Measurements from ENCODE around the gene PSME4.
"Not testable (repeated sequence)": the region's sequence is repeated elsewhere in the genome, so short reads cannot be mapped to it uniquely, and the experiment has no call there.

Gene PSME4

DNA sequence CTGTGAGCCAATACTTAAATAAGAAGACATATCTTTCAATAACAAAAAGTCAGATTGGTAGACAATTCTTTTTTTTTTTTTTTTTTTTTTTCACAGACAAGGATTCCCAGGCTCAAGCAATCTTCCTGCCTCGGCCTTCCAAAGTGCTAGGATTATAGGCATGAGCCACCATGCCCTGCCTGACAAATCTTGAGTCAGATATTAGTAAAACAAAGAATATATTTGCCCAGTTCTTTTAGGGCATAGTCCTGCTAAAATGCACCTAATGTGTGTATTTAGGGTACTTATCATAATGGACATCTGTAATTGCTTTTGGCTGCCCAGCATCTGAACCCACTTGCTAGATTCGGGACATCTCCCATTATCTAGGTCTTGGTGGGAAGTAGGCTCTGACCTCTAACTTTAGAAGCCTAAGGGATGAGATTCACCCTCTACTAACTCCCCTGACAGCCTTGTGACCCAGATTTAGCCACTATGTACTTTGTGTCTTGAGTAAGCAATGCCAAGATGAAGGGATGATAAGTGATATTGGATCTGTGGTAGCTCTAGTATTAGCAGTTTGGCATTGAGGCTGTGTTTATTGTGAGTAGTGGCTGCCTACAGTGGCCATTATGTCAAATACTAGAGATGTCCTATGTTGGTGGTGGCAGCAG lies 18.5 kb upstream of the PSME4 start:
- TF ChIP-seq JUND (IDR thresholded peaks at IDR 0.05; ENCODE audit: low read depth), result no peak
- in situ Hi-C loops (cut with HindIII; ENCODE audit: low pct_unique_long_range_greater_than_20kb, low sequenced_read_pairs), result no loop called here
- DNase-seq (ENCODE audit: low read depth in 1 of 2, low spot score in 1 of 2), result peak in 1 of 2 experiments; percentile 50

GRCh38 chr2:53987336-53987921 lies 16.6 kb upstream of the PSME4 start:
- peak in 1 of 2 experiments; percentile 68 for DNase-seq (ENCODE audit: low read depth in 1 of 2, low spot score in 1 of 2)
- in situ Hi-C loops (cut with HindIII; ENCODE audit: low pct_unique_long_range_greater_than_20kb, low sequenced_read_pairs), result no loop called here
- TF ChIP-seq JUND (IDR thresholded peaks at IDR 0.05; ENCODE audit: low read depth), result no peak

GRCh38 chr2:53985646-53986045 lies 14.9 kb upstream of the PSME4 start:
- TF ChIP-seq JUND (IDR thresholded peaks at IDR 0.05; ENCODE audit: low read depth), result no peak
- no peak for DNase-seq (ENCODE audit: low read depth in 1 of 2, low spot score in 1 of 2)
- in situ Hi-C loops (cut with HindIII; ENCODE audit: low pct_unique_long_range_greater_than_20kb, low sequenced_read_pairs), result no loop called here

- DNase-seq (ENCODE audit: low read depth in 1 of 2, low spot score in 1 of 2), result peak in 1 of 2 experiments; percentile 28
- in situ Hi-C loops (cut with HindIII; ENCODE audit: low pct_unique_long_range_greater_than_20kb, low sequenced_read_pairs), result no loop called here
- TF ChIP-seq JUND (IDR thresholded peaks at IDR 0.05; ENCODE audit: low read depth), result no peak
These were observed 647 bp downstream of the PSME4 start for GRCh38 chr2:53969968-53970723.

DNA sequence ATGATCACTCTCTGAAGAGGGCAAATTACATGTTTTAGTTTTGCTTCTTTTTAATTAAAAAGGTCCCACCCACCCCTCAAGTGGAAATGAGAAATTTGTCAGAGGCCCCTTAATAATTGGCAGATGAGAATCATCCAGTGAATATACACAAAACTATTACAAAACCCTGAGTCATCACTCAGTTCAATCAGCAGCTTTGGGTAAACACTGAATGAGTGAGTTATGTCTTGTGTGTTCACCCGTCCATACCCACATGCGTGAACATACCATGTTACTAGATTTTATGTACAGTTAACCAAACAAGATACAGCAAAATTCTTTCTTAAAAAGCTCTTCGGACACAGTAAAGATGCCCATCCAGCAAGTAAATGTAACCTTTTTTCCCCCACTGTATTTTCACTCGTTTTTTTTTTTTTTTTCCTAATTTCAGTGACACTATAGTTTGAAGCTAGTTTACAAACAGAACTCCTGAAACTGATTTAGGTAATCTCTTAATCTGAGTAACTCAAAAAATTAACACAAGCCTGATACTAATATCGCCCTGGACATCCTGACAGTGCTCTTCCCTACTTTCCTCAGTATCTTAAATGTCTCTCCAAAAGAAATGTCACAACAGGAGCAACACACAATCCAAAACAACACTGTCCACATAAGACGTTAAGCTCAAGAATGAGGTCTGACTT lies 1.4 kb downstream of the PSME4 start:
- in situ Hi-C loops (cut with HindIII; ENCODE audit: low pct_unique_long_range_greater_than_20kb, low sequenced_read_pairs), result no loop called here
- DNase-seq (ENCODE audit: low read depth in 1 of 2, low spot score in 1 of 2), result peak; percentile 18 to 60
- no peak for TF ChIP-seq JUND (IDR thresholded peaks at IDR 0.05; ENCODE audit: low read depth)

- in situ Hi-C loops (cut with HindIII; ENCODE audit: low pct_unique_long_range_greater_than_20kb, low sequenced_read_pairs), result no loop called here
- no peak for DNase-seq (ENCODE audit: low read depth in 1 of 2, low spot score in 1 of 2)
- no peak for TF ChIP-seq JUND (IDR thresholded peaks at IDR 0.05; ENCODE audit: low read depth)
These were observed 5.7 kb downstream of the PSME4 start for GRCh38 chr2:53964987-53965687.

- in situ Hi-C loops (cut with HindIII; ENCODE audit: low pct_unique_long_range_greater_than_20kb, low sequenced_read_pairs), result no loop called here
These were observed 6.4 kb downstream of the PSME4 start for GRCh38 chr2:53964257-53964952.

GRCh38 chr2:53961478-53962216 lies 9.1 kb downstream of the PSME4 start:
- peak in 1 of 2 experiments; percentile 71 for DNase-seq (ENCODE audit: low read depth in 1 of 2, low spot score in 1 of 2)
- in situ Hi-C loops (cut with HindIII; ENCODE audit: low pct_unique_long_range_greater_than_20kb, low sequenced_read_pairs), result not testable (repeated sequence)

More at GRCh38 chr2:53964257-53964952, 6.4 kb downstream of the PSME4 start:
- DNase-seq (ENCODE audit: low read depth in 1 of 2, low spot score in 1 of 2), result no peak
- no peak for TF ChIP-seq JUND (IDR thresholded peaks at IDR 0.05; ENCODE audit: low read depth)

GRCh38 chr2:53960476-53960875 lies 10.3 kb downstream of the PSME4 start:
- in situ Hi-C loops (cut with HindIII; ENCODE audit: low pct_unique_long_range_greater_than_20kb, low sequenced_read_pairs), result no loop called here
- no peak for TF ChIP-seq JUND (IDR thresholded peaks at IDR 0.05; ENCODE audit: low read depth)

More at GRCh38 chr2:53961478-53962216, 9.1 kb downstream of the PSME4 start:
- 0 out of 2 replicates have a peak, but pooled peaks have one; percentile 24 for TF ChIP-seq JUND (IDR thresholded peaks at IDR 0.05; ENCODE audit: low read depth)

DNA sequence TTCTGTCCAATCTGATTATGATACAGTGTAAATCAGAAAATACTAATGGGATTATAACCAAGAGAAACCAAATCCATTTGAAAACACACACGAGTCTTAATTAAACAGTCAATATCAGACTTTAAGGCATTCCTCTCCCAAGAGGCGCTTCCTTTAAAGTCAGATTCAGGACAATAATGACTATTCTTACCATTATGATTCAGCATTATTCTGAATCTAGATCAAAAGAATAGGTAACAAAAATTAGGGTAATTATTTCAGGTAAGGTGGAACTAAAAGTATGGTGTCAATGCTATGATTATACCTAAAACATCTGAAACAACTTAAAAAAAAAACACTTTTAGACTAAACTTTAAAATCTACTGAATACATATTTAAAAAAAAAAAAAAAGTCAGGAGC lies 12.3 kb downstream of the PSME4 start:
- no peak for TF ChIP-seq JUND (IDR thresholded peaks at IDR 0.05; ENCODE audit: low read depth)
- no peak for DNase-seq (ENCODE audit: low read depth in 1 of 2, low spot score in 1 of 2)
- in situ Hi-C loops (cut with HindIII; ENCODE audit: low pct_unique_long_range_greater_than_20kb, low sequenced_read_pairs), result no loop called here

More at GRCh38 chr2:53960476-53960875, 10.3 kb downstream of the PSME4 start:
- no peak for DNase-seq (ENCODE audit: low read depth in 1 of 2, low spot score in 1 of 2)

GRCh38 chr2:53952519-53952918 lies 18.3 kb downstream of the PSME4 start:
- no peak for DNase-seq (ENCODE audit: low read depth in 1 of 2, low spot score in 1 of 2)
- in situ Hi-C loops (cut with HindIII; ENCODE audit: low pct_unique_long_range_greater_than_20kb, low sequenced_read_pairs), result no loop called here
- no peak for TF ChIP-seq JUND (IDR thresholded peaks at IDR 0.05; ENCODE audit: low read depth)
